SK-N-SH (cell line): ENCODE data around the gene OAF. TPM values are rescaled to one million over a fixed set of nuclear protein-coding genes. Genes with fewer than 3 reads are reported as not detected.

ENCODE experiments used
- CTCF ChIA-PET: fragments of 300-600, 350-600 bp; formaldehyde crosslinking; extraction: SDS; loops from one replicate; lab custom pipeline; 2021; lab: Yijun Ruan, JAX
- POLR2A ChIA-PET: fragments of 350-600 bp; sonication (Branson Sonifier 250); formaldehyde crosslinking; extraction: SDS; loops from one replicate; lab custom pipeline; 2020; ENCODE audit warnings: antibody characterized with exemption, inconsistent platforms; lab: Yijun Ruan, JAX
- DNase-seq: peaks from one replicate; pipeline ENCODE4 v3.0.0; 2012
- H2AFZ ChIP-seq: fragments of 200-600 bp; sonication (generic); 2 replicates; pipeline ENCODE4 v1.8.1; 2016; ENCODE audit warnings: antibody characterized with exemption, mild to moderate bottlenecking, low read depth
- H3F3A ChIP-seq: fragments of 200-600 bp; sonication (generic); replicated peaks from 2 replicates; pipeline ENCODE3; 2016; ENCODE audit warnings: antibody characterized with exemption, mild to moderate bottlenecking; ENCODE audit not compliant: insufficient read depth
- H3K27ac ChIP-seq, 2 experiments: fragments of 200-500 bp in 1 of 2; fragments of 200-600 bp in 1 of 2; sonication (Bioruptor generic) in 1 of 2; sonication (generic), shearing (Covaris generic) in 1 of 2; 2 replicates each; pipeline versions ENCODE4 v1.5.1 to v1.6.1; 2014 to 2016; ENCODE audit warnings: low read depth in 2 of 2, inconsistent platforms in 1 of 2, low read length in 1 of 2, mild to moderate bottlenecking in 1 of 2, mixed read lengths in 1 of 2
- H3K27me3 ChIP-seq: fragments of 200-600 bp; sonication (generic), shearing (Covaris generic); 2 replicates; pipeline ENCODE4 v1.6.1; 2016; ENCODE audit warnings: mixed run types; ENCODE audit not compliant: insufficient read depth
- H3K36me3 ChIP-seq, 2 experiments: fragments of 200-500 bp in 1 of 2; fragments of 200-600 bp in 1 of 2; sonication (Bioruptor generic) in 1 of 2; sonication (generic) in 1 of 2; replicated peaks in 1 of 2; 2 replicates each; pipeline versions ENCODE3 to v1.5.1; 2014 to 2016; ENCODE audit warnings: low read length in 1 of 2, mild to moderate bottlenecking in 1 of 2; ENCODE audit not compliant: insufficient read depth in 2 of 2, control insufficient read depth in 1 of 2
- H3K4me1 ChIP-seq, 2 experiments: fragments of 200-500 bp in 1 of 2; fragments of 200-600 bp in 1 of 2; sonication (Bioruptor generic) in 1 of 2; sonication (generic), shearing (Covaris generic) in 1 of 2; 2 replicates each; pipeline versions ENCODE4 v1.5.1 to v1.6.1; 2014 to 2016; ENCODE audit warnings: low read depth in 1 of 2, low read length in 1 of 2, mixed run types in 1 of 2; ENCODE audit not compliant: insufficient read depth in 2 of 2, control insufficient read depth in 1 of 2
- H3K4me2 ChIP-seq: fragments of 200-600 bp; sonication (generic), shearing (Covaris generic); 2 replicates; pipeline ENCODE4 v1.6.1; 2017; ENCODE audit warnings: mixed run types
- H3K4me3 ChIP-seq, 2 experiments: fragments of 200-500 bp in 1 of 2; fragments of 200-600 bp in 1 of 2; sonication (Bioruptor generic) in 1 of 2; sonication (generic), shearing (Covaris generic) in 1 of 2; 2 replicates each; pipeline versions ENCODE4 v1.5.1 to v1.8.1; 2014 to 2016; ENCODE audit warnings: low read depth in 2 of 2, inconsistent platforms in 1 of 2, low read length in 1 of 2, mild to moderate bottlenecking in 1 of 2, mixed read lengths in 1 of 2, moderate library complexity in 1 of 2
- H3K79me2 ChIP-seq: fragments of 200-600 bp; sonication (generic); 2 replicates; pipeline ENCODE4 v1.8.1; 2017; ENCODE audit warnings: mild to moderate bottlenecking; ENCODE audit not compliant: insufficient read depth
- H3K9ac ChIP-seq: fragments of 200-600 bp; sonication (generic); 2 replicates; pipeline ENCODE4 v1.6.1; 2017; ENCODE audit warnings: mixed run types
- H3K9me2 ChIP-seq: fragments of 200-600 bp; sonication (generic); 2 replicates; pipeline ENCODE4 v1.6.1; 2017; ENCODE audit warnings: mixed run types
- H3K9me3 ChIP-seq: fragments of 200-600 bp; sonication (generic); 2 replicates; pipeline ENCODE4 v1.6.1; 2017; ENCODE audit warnings: mixed run types, mild to moderate bottlenecking, moderate library complexity
- H4K20me1 ChIP-seq: fragments of 200-600 bp; sonication (generic); 2 replicates; pipeline ENCODE4 v1.6.1; 2017; ENCODE audit warnings: mild to moderate bottlenecking, mixed run types; ENCODE audit not compliant: insufficient read depth
- EP300 ChIP-seq, 2 experiments: IDR thresholded peaks; 2 replicates each; pipeline versions ENCODE4 v1.4.0 to v1.6.1; 2012; ENCODE audit warnings: borderline replicate concordance in 1 of 2, low read depth in 1 of 2, low read length in 1 of 2
- FOSL2 ChIP-seq: IDR thresholded peaks from 2 replicates; pipeline ENCODE4 v1.4.0; 2012; ENCODE audit warnings: low read depth, mild to moderate bottlenecking, moderate library complexity, borderline replicate concordance
- FOXJ3 ChIP-seq: sonication (generic); formaldehyde crosslinking; IDR thresholded peaks from 2 replicates; pipeline ENCODE4 v1.5.1; 2020; ENCODE audit warnings: mild to moderate bottlenecking, missing genetic modification reagents
- NRF1 ChIP-seq: IDR thresholded peaks from 2 replicates; pipeline ENCODE4 v1.6.1; 2012; ENCODE audit warnings: low read depth, mild to moderate bottlenecking, low read length
- POLR2AphosphoS5 ChIP-seq: IDR thresholded peaks from 2 replicates; pipeline ENCODE4 v1.6.1; 2012; ENCODE audit warnings: low read depth, low read length
- RAD21 ChIP-seq: IDR thresholded peaks from 2 replicates; pipeline ENCODE4 v1.6.1; 2012; ENCODE audit warnings: mild to moderate bottlenecking, low read length
- RFX5 ChIP-seq: IDR thresholded peaks from 2 replicates; pipeline ENCODE4 v1.6.1; 2012; ENCODE audit warnings: mild to moderate bottlenecking, improper control_type of control experiment, low read length
- SIN3A ChIP-seq: IDR thresholded peaks from 2 replicates; pipeline ENCODE4 v1.6.1; 2012; ENCODE audit warnings: low read depth, mild to moderate bottlenecking, low read length, moderate library complexity, borderline replicate concordance
- TCF12 ChIP-seq: IDR thresholded peaks from 2 replicates; pipeline ENCODE4 v1.4.0; 2012
- WGBS: methylation state at CpG from one replicate; pipeline ENCODE4 v1.1.6; 2017; ENCODE audit warnings: low lambda C conversion rate; 5-methylcytosine and 5-hydroxymethylcytosine counted together
- polyA plus RNA-seq, 3 experiments: library from polyadenylated mRNA; depleted of rRNA; stranded (reverse); fragments of >200 nt; gene quantifications; 2 replicates each; pipeline ENCODE4 v1.2.3, GENCODE V29; 2012
- TF ChIP-seq, protein P1 (sequence below): fragments of 150-350 bp; IDR thresholded peaks from 2 replicates; pipeline ENCODE4 v1.6.1; 2016; ENCODE audit warnings: mild to moderate bottlenecking, low read depth, low read length
- TF ChIP-seq, protein P2 (sequence below): IDR thresholded peaks from 2 replicates; pipeline ENCODE4; 2012

The OAF gene
- polyA plus RNA-seq, 1 of the 3 experiments (the other 2 are of a cell fraction), result 28.0 TPM

DNA sequence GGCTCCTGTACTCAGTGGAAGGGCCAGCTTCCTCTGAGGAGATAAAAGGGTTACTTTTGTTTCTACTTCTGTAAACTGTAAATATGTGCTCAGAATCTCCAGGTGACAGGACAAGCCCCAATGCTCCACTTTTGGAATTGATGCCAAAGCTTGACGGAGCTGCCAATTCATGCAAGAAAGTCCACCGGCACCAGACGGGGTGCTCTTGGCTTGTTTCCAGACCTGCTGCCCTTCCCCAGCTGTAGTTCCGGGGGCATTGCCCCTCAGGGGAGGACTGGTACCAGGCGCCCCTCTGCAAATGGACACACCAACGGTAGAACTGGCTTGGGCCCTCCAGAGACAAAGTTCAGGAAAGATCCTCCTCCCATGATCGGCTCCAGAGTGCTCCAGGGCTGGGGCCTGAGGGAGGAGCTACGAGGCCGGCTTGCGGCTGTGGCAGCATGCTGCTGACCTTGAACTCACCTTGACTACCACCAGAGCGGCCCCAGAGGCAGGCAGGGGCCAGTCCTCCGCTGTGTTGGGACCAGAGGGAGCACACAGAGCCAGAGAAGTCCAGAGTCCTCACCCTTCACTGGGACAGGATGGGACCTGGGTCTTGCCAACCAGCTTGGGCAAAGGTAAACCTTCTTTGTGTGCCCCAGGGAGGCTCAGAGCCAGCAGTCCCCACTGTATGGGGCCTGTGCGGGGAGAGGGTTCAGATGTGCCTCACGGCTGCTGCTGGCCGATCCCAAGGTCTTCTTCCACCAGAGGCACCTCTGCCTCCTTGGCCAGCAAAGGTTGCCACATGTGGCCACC lies 17.8 kb upstream of the OAF start:
- Histone ChIP-seq H3K27me3 (peaks cover 15% of the 10 kb centered on the region; the same call in 1 of the 2 replicates), H3K4me2 (no peak overlapping the region), H3K9me3 (no peaks in the 10 kb centered on the region), H3K4me3 (no peak overlapping the region), H3K79me2 (no peaks in the 10 kb centered on the region), H4K20me1 (no peaks in the 10 kb centered on the region), H3K4me1 (peaks cover 0 to 23% of the 10 kb centered on the region in 2 experiments; a peak in 1 of 4 replicates), H2AFZ (no peak overlapping the region), H3K36me3 (no peaks in the 10 kb centered on the region), H3K9me2 (no peaks in the 10 kb centered on the region), H3F3A (no peaks in the 10 kb centered on the region), H3K9ac (no peak overlapping the region), H3K27ac (no peak overlapping the region)
- WGBS, result 56% methylated on average over 5 of the region's 15 CpGs
- DNase-seq, result no peak
- TF ChIP-seq FOSL2 (no peak), RFX5 (no peak), FOXJ3 (CRISPR knock-in tag) (no peak), RAD21 (no peak), EP300 (IDR thresholded peaks at IDR 0.05; ENCODE audit: borderline replicate concordance in 1 of 2, low read depth in 1 of 2, low read length in 1 of 2) (no peak), SIN3A (no peak), NRF1 (no peak), POLR2AphosphoS5 (no peak), TCF12 (no peak)
- TF ChIP-seq, protein P1, sequence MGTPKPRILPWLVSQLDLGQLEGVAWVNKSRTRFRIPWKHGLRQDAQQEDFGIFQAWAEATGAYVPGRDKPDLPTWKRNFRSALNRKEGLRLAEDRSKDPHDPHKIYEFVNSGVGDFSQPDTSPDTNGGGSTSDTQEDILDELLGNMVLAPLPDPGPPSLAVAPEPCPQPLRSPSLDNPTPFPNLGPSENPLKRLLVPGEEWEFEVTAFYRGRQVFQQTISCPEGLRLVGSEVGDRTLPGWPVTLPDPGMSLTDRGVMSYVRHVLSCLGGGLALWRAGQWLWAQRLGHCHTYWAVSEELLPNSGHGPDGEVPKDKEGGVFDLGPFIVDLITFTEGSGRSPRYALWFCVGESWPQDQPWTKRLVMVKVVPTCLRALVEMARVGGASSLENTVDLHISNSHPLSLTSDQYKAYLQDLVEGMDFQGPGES, result no peak
- ChIA-PET POLR2A (no interaction called here), CTCF (interaction anchor here (0.6 to 5.2 kb wide), 4 partner anchors 21 to 142 kb away, joined by 3 to 31 read pairs (median 8); no protein-coding TSS in a partner anchor)

DNA sequence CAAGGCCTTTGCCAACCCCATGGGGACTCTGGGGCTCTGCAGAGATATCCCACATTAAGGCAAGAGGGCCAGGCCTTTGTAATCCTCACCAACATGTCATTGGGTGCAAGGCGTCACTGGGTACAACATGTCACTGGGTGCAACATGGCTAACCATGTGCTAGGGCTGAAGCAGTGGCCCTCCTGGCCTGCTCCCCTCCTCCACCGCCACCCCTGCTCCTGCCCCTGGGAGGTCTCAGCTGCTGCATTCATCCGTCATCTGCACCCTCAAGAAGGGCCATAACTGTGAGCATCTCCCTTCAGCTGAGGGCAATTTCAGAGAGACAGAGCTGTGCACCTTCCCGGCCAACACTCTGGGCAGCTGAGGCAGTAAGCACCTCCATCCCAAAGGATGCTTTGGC lies 16.7 kb upstream of the OAF start:
- Histone ChIP-seq H3K9ac (no peak overlapping the region), H3K9me2 (no peaks in the 10 kb centered on the region), H3K79me2 (no peaks in the 10 kb centered on the region), H3K4me2 (no peak overlapping the region), H4K20me1 (no peaks in the 10 kb centered on the region), H3K27me3 (peaks cover 15% of the 10 kb centered on the region; the same call in 1 of the 2 replicates), H3K9me3 (no peaks in the 10 kb centered on the region), H2AFZ (no peak overlapping the region), H3K4me3 (no peak overlapping the region), H3K4me1 (peaks cover 0 to 21% of the 10 kb centered on the region in 2 experiments; a peak in 1 of 4 replicates), H3K36me3 (no peaks in the 10 kb centered on the region), H3F3A (no peaks in the 10 kb centered on the region), H3K27ac (no peak overlapping the region)
- no peak for DNase-seq
- TF ChIP-seq, protein P2, sequence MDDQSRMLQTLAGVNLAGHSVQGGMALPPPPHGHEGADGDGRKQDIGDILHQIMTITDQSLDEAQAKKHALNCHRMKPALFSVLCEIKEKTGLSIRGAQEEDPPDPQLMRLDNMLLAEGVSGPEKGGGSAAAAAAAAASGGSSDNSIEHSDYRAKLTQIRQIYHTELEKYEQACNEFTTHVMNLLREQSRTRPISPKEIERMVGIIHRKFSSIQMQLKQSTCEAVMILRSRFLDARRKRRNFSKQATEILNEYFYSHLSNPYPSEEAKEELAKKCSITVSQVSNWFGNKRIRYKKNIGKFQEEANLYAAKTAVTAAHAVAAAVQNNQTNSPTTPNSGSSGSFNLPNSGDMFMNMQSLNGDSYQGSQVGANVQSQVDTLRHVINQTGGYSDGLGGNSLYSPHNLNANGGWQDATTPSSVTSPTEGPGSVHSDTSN, result no peak
- ChIA-PET CTCF (interaction anchor here (0.8 to 3.1 kb wide), 4 partner anchors 22 to 109 kb away, joined by 3 to 12 read pairs (median 3); no protein-coding TSS in a partner anchor), POLR2A (no interaction called here)
- WGBS, result 62% methylated on average over 3 of the region's 4 CpGs
